ENCODE measurements around the gene ADAMTS2.

ADAMTS2 gene

GRCh38 chr5:179266291-179267070 is 78.8 kb downstream of the ADAMTS2 start:
- DNase-seq (ENCODE audit: low read depth) = no peak

GRCh38 chr5:179265514-179266290 is 79.6 kb downstream of the ADAMTS2 start:
- peak; percentile 94 for DNase-seq (ENCODE audit: low read depth)

DNA sequence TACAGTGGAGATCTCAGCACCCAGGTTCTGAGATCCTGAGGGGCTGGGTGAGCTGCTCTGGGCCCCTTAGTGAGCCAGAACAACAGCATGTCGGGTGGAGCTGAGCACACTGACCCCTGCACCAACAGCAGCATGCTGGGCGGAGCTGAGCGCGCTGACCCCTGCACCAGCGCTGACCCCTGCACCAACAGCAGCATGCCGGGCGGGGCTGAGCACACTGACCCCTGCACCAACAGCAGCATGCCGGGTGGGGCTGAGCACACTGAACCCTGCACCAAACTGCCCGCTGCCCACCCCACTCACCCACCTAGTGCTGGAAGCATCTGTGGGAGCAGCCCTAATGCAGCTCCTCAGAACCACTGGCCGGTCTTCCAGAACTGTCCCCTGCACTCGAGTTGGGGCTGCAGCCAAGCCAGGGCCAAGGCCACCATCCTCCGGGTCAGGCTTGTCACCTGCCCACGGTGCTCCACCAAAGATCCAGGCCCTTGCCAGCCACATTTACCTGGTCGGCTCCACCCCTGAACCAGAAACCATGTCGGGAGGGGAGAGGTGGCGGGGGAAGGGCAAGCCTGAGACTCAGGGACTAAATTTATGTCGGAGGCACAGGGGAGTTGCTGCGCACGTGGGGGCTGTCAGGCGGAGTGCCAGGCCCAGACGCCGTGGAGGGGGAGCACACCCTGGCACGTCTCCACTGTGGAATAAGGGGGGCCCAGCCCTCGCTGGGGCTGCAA is 80.3 kb downstream of the ADAMTS2 start:
- DNase-seq (ENCODE audit: low read depth) = no peak

- DNase-seq (ENCODE audit: low read depth) = no peak
These were observed 81.0 kb downstream of the ADAMTS2 start for GRCh38 chr5:179264053-179264782.

DNA sequence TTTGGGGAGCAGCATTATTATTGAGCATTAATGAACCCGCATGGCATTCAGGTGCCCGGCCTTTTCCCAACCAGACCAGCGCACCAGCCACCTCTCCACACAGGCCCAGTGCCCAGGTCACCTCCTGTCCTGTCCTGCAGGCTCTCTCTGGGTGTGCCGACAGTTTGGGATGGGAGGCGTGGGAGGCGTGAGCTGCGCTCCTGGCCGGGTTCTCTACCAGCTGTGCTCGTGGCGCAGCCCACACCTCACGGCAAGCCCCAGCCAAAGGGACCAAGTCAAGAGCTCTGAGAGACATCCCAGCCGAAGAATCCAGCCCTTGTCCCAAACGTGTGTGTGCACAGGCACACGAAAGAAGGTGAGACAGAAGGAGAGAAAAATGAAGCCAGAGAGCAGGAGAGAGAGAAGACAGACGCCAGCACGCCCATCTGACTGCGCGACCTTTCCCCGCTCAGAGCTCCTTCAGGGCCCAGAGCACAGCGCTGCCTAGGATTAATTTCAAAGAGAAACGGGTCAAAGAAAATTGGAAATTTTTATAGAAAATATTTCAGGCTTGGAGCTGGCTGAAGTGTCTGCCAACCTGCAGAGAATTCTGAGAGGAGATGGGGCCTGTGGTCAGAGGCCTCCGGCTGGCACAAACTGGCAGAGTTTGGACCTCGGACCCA is 81.7 kb downstream of the ADAMTS2 start:
- no peak for DNase-seq (ENCODE audit: low read depth)

GRCh38 chr5:179262126-179262920 is 82.9 kb downstream of the ADAMTS2 start:
- no peak for DNase-seq (ENCODE audit: low read depth)

DNA sequence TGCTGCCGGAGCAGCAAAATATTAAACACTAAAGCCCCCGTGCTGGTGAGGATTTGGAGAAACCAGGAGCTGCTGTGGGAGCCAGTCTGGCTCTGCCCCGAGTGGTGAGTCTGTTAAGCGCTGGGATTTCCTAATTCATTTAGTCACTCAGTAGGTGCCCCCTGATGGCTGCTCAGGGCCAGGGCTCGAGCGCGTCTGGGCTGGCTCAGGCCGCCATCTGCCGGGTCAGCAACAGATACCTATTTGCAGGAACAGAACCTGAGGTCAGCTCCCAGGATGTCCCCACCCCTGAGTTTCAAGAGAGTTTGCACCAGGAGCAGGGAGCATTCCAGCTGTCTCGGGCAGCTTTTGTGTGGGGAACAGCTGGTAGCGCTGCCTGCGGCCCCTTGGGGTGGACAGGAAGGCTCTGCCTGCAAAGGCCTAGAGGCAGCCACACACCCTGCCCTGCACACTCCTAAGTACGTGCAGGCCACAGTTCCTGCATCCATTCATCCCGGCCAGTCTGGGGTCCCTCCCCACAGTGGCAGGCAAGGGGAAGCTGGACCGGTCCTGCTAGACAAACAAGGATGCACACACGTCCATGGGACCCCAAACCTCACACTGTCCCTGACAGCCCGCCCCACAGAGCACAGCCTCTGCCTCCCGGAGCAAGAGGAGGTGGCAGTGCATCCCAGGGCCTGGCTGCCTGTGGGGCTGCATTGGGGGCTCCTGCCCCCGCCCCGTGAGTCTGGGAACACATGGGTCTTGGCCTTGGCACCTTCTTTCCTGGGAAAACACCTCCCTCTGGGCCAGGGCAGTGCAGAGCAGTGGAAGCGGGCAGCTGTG is 83.7 kb downstream of the ADAMTS2 start:
- DNase-seq (ENCODE audit: low read depth) = no peak

DNA sequence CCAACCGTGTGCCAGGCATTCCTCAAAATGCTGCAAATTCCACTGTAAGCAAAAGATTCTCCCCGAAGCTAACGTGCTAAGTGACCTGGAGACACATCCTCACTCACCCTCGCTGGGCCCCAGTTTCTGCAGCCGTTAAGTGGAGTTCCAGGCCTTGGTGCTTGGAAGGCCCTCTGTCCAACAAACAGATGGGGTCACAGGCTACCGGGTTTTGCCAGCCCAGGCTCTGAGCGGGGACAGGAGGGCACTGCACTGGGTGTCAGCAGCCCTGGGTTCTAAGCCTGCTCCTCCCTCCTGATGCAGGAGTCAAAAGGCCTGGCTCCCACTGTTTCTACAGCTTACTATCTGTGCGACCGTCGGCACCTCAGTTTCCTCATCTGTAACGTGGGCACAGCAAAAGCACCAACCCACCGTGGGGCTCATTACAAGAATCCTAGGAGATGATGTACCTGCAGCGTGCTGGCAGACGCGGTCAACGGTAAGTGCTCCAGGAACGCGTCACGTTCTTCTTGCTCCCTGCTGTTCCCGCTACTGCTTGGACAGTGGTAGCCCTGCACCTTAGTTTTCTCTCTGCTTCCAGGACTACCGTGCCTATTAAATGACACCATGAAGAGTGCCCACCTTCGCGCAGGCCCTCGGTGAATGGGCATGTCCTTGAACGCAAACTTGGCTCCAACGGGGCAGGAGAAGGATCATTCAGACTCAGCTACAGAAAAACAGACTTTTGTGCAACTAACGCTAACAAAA is 84.8 kb downstream of the ADAMTS2 start:
- no peak for DNase-seq (ENCODE audit: low read depth)

DNA sequence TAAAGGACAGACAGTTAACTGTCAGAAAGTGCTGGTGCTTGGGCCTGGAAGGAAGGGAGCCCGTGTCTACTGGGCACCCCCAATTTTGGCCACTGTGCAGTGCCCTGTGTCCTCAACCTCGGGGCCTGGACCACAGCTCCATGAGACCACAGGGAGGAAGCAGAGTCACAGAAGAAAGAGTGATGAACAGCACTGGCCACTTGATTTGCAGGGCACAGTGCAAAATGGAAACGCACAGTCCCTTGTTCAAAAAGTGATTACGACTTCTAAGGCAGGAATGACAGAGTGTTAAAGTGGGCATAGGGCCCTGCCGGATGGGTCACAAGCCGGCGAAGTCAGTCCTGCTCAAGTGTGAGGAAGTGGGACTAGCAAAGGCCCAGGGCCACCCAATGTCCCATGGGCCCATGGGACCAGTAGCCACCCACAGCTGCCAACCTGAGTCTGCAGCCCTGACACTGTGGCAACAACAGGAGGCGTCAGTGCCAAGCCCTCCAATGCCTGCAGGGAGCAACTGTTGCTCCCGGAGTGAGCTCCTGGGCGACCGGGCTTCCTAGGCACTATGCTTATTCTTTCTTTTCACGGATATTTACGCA is 85.4 kb downstream of the ADAMTS2 start:
- no peak for DNase-seq (ENCODE audit: low read depth)

- DNase-seq (ENCODE audit: low read depth) = peak; percentile 51
These were observed 86.1 kb downstream of the ADAMTS2 start for GRCh38 chr5:179258922-179259730.

DNA sequence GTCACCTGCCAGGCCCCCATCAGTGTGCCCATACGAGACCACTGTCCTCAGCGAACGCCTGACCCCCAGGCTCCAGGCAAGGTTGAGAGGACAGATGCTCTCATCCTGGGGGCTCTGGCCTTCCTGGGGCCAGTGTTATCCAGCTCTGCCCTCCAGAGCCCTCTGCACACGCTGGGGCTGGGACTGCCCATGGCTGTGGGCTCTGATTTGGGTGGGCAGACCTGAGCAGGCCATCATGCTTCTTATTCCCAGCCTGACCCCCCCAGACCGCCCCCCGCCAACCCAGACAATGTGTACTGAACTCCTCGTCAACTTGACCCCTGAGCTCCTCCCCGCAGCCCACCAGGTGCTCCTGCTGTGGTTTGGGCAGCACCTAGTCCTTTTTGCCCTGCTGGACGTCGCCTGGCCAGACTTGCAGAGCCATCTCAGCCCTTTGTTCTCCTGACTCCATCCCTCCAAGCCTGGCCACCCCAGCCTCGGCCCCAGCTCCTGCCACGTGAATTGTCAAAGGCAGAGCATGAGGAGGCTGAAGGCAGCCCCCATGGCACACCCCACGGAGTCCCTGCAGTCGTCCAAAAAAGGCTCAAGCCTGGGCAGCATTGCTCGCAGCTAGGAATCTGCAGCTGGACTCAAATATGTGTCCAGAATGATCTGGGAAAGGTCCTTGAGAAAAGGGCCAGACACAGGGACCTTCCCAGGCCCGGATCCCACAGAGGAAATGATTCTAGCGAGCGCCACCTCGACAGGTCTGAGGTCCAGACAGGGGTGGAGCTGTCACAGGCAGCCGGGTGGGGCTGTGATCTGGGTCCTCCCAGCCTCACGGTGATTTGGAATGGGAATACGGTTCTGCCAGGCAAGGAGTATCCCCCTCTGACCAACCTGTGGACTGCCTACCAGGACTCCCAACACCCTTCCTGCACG is 87.0 kb downstream of the ADAMTS2 start:
- no peak for DNase-seq (ENCODE audit: low read depth)

GRCh38 chr5:179257176-179257682 is 88.0 kb downstream of the ADAMTS2 start:
- no peak for DNase-seq (ENCODE audit: low read depth)

- no peak for DNase-seq (ENCODE audit: low read depth)
These were observed 88.7 kb downstream of the ADAMTS2 start for GRCh38 chr5:179256328-179257175.

DNA sequence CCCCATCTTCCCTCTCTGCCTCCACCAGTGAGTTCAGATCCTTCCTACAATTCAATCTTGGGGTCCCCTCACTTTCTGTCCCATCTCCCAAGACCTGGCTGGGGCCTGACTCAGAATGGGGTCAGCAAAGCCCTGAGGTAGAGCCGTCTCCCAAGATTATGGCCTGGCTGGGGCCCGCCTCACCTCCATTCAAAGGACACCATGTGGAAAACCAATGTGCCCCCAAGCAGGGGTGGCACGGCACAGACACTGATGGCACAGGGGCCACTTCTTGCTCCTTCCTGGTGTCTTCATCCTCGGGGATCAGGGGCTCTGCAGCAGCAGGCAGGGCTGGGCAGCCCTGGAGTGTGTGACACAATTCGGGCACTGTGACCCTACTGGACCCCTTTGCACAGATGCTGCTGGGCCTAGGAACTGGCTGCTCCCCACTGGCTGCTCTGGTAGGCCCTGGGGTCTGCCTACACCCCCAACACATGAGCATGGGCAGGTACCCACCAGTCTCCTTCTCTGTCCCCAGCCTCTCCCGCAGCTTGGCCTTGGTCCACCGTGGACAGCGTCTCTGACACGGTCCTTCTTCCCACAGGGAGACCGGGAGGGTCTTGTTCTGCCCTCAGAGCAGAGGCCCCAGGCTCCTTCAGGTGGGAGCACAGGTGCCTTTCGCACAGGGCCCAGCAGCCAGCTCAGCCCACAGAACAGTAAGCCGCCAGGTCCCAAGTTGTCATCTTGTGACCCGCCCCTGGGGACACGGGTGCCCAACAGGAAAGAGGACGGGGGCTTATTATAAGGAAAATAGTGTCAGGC is 89.5 kb downstream of the ADAMTS2 start:
- no peak for DNase-seq (ENCODE audit: low read depth)

All from HS-5 (cell line).